Sigmoid colon (tissue), 7 donors: ENCODE results near the gene ERMARD. TPM values are rescaled to one million over a fixed set of nuclear protein-coding genes. Genes with fewer than 3 reads are reported as not detected.

Experiments used
- DNase-seq: peaks from one replicate; pipeline ENCODE4 v3.0.0-alpha.2; 2019
- H3K27ac ChIP-seq, 4 donors: fragments of 200-600 bp; sonication (generic); one replicate each; pipeline ENCODE4 v1.5.1; 2016 to 2019; ENCODE audit warnings: mild to moderate bottlenecking in 1 of 4
- H3K27me3 ChIP-seq, 3 donors: fragments of 200-600 bp; sonication (generic); one replicate each; pipeline ENCODE4 v1.5.1; 2019; ENCODE audit warnings: mild to moderate bottlenecking in 1 of 3
- H3K36me3 ChIP-seq, 4 donors: fragments of 200-600 bp; sonication (generic); one replicate each; pipeline ENCODE4 v1.5.1; 2016 to 2019
- H3K4me1 ChIP-seq, 4 donors: fragments of 200-600 bp; sonication (generic); one replicate each; pipeline ENCODE4 v1.5.1; 2017 to 2019
- H3K4me3 ChIP-seq, 4 donors: fragments of 200-600 bp; sonication (generic); one replicate each; pipeline ENCODE4 v1.5.1; 2017 to 2019; ENCODE audit warnings: mild to moderate bottlenecking in 2 of 4, moderate library complexity in 1 of 4
- H3K9me3 ChIP-seq, 4 donors: fragments of 200-600 bp in 3 of 4; sonication (generic) in 3 of 4; one replicate each; pipeline versions ENCODE4 v1.5.1 to v1.6.1; 2013 to 2019
- EP300 ChIP-seq, 4 donors: sonication (generic); formaldehyde crosslinking; IDR thresholded peaks; one replicate each; pipeline ENCODE4 v1.6.1; 2017; ENCODE audit warnings: antibody characterized with exemption in 4 of 4
- POLR2A ChIP-seq, 2 donors: fragments of 450-650 bp; IDR thresholded peaks; one replicate each; pipeline ENCODE4 v1.6.1; 2016; ENCODE audit warnings: antibody characterized with exemption in 2 of 2, mild to moderate bottlenecking in 2 of 2, moderate library complexity in 2 of 2
- POLR2AphosphoS5 ChIP-seq, 4 donors: sonication (generic); formaldehyde crosslinking; IDR thresholded peaks; one replicate each; pipeline ENCODE4 v1.6.1; 2017; ENCODE audit warnings: antibody characterized with exemption in 4 of 4
- WGBS, 2 donors: extraction: QIAGEN DNeasy Blood & Tissue Kit; methylation state at CpG; one replicate each; pipeline ENCODE4 v1.1.7; 2013; 5-methylcytosine and 5-hydroxymethylcytosine counted together
- intact Hi-C: fragments of 100-400 bp; cut with DNase I; formaldehyde crosslinking; loops from one replicate; pipeline ENCODE4 v1.15.1; 2023
- polyA plus RNA-seq, 3 donors: library from polyadenylated mRNA; stranded (reverse); fragments of 200-250 nt; gene quantifications; one replicate each; pipeline ENCODE4 v1.2.3, GENCODE V29; 2013
- total RNA-seq, 4 donors: library from RNA; depleted of rRNA; stranded (reverse); fragments of >200 nt; gene quantifications; one replicate each; pipeline ENCODE4 v1.1.0, GENCODE V29; 2016
- TF ChIP-seq, protein P1 (sequence below), 4 experiments: fragments of 450-650 bp in 3 of 4; fragments of 200-600 bp in 1 of 4; IDR thresholded peaks; one replicate each; pipeline ENCODE4 v1.5.1; 2016 to 2019; ENCODE audit warnings: antibody characterized with exemption in 4 of 4, mild to moderate bottlenecking in 3 of 4, moderate library complexity in 2 of 4
- donor health status: healthy with polysubstance abuse.
- donor health status: Bipolar disorder and iron deficiency.
- donor health status: healthy.

Gene ERMARD
- total and polyA plus RNA-seq, 7 donors = 9.0 to 32.4 (median 18.2) TPM

GRCh38 chr6:169787797-169788196 lies 36.4 kb downstream of the ERMARD start:
- Histone ChIP-seq H3K27ac (no peak overlapping the region), H3K27me3 (no peaks in the 10 kb centered on the region), H3K4me1 (peaks cover 0 to 15% (median 11%) of the 10 kb centered on the region in 4 donors), H3K4me3 (no peak overlapping the region), H3K36me3 (peaks cover 0 to 3% (median 0%) of the 10 kb centered on the region in 4 donors), H3K9me3 (no peaks in the 10 kb centered on the region)
- no peak for DNase-seq
- TF ChIP-seq, protein P1, sequence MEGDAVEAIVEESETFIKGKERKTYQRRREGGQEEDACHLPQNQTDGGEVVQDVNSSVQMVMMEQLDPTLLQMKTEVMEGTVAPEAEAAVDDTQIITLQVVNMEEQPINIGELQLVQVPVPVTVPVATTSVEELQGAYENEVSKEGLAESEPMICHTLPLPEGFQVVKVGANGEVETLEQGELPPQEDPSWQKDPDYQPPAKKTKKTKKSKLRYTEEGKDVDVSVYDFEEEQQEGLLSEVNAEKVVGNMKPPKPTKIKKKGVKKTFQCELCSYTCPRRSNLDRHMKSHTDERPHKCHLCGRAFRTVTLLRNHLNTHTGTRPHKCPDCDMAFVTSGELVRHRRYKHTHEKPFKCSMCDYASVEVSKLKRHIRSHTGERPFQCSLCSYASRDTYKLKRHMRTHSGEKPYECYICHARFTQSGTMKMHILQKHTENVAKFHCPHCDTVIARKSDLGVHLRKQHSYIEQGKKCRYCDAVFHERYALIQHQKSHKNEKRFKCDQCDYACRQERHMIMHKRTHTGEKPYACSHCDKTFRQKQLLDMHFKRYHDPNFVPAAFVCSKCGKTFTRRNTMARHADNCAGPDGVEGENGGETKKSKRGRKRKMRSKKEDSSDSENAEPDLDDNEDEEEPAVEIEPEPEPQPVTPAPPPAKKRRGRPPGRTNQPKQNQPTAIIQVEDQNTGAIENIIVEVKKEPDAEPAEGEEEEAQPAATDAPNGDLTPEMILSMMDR (IDR thresholded peaks at IDR 0.05) = no peak
- TF ChIP-seq POLR2A (IDR thresholded peaks at IDR 0.05) (no peak), EP300 (IDR thresholded peaks at IDR 0.05) (no peak), POLR2AphosphoS5 (IDR thresholded peaks at IDR 0.05) (no peak)
- intact Hi-C loops = no loop called here
- WGBS, 2 donors = 76 to 82% methylated on average over 7 of the region's 7 CpGs

DNA sequence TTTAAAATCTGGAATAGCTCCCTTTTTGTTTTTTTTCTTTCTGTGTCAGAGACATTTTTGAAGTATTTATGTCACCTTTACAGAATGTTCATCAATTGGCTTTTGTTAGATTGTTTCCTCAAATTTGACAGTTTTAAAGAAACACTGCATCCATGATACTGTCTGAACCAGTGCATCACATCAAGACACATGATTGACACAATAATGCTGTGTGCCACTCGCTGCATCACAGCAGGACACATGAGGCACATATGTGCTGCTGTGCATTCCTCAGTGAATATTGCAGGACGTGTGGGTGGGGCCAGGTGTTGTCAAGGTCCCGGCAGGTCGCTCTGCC lies 37.4 kb downstream of the ERMARD start:
- no peaks in the 10 kb centered on the region for H3K36me3 ChIP-seq
- TF ChIP-seq, protein P1 (IDR thresholded peaks at IDR 0.05) = no peak
- TF ChIP-seq POLR2A (IDR thresholded peaks at IDR 0.05) (no peak), POLR2AphosphoS5 (IDR thresholded peaks at IDR 0.05) (no peak)
- H3K27ac ChIP-seq = no peak overlapping the region
- 38 to 67% methylated on average over 4 of the region's 4 CpGs for WGBS, 2 donors
- no peak overlapping the region for H3K4me3 ChIP-seq
- no peaks in the 10 kb centered on the region for H3K9me3 ChIP-seq
- H3K4me1 ChIP-seq = peaks cover 0 to 15% (median 11%) of the 10 kb centered on the region in 4 donors
- H3K27me3 ChIP-seq = no peaks in the 10 kb centered on the region
- intact Hi-C loops = no loop called here
- no peak for DNase-seq

DNA sequence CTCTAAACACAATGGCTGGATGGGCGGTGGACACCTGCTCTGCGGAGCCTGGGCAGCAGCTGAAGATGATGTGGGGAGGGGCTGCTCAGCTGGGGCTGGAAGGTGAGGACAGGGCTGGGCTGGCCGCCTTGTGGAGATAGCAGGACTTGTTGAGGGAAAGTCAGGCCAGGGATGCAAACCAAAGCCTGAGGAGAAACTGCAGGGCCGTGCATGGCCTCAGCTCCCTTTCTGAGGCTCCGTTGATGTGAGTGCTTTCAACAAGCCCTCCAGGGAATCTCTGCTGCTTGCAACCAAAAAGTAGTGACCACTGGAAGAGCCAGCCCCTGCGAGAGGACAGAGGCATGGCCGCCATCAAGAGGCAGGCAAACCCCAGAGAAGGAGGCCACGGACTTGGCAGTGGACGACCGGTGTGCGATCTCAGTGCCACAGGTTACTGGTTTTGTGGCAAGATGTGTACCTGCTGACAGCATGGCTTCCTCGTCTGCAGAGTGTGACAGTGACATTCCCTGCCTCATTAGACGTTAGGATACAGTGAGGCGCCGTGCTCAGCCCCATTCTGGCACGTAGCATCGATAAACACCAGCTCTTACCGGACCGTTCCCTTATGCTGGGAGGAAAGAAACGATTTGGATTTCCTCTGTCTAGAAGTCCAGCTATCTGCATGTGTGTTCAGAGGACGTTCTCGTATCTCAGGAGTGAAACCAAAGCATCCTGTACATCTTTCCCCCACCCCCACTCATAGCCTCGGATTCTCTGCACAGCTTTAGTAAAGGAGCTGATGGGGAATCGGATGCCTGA lies 37.9 kb downstream of the ERMARD start:
- WGBS, 2 donors = 64 to 72% methylated on average over 24 of the region's 24 CpGs
- Histone ChIP-seq H3K36me3 (no peaks in the 10 kb centered on the region), H3K4me3 (peak overlapping the region; percentile 18 to 52 (median 48)), H3K9me3 (no peaks in the 10 kb centered on the region), H3K4me1 (peaks cover 0 to 15% (median 11%) of the 10 kb centered on the region in 4 donors), H3K27ac (peak overlapping the region; percentile 76 to 85 (median 79)), H3K27me3 (no peaks in the 10 kb centered on the region)
- DNase-seq = no peak
- intact Hi-C loops = no loop called here
- TF ChIP-seq POLR2A (IDR thresholded peaks at IDR 0.05) (no peak), EP300 (IDR thresholded peaks at IDR 0.05) (no peak), POLR2AphosphoS5 (IDR thresholded peaks at IDR 0.05) (no peak)
- TF ChIP-seq, protein P1 (IDR thresholded peaks at IDR 0.05) = no peak

DNA sequence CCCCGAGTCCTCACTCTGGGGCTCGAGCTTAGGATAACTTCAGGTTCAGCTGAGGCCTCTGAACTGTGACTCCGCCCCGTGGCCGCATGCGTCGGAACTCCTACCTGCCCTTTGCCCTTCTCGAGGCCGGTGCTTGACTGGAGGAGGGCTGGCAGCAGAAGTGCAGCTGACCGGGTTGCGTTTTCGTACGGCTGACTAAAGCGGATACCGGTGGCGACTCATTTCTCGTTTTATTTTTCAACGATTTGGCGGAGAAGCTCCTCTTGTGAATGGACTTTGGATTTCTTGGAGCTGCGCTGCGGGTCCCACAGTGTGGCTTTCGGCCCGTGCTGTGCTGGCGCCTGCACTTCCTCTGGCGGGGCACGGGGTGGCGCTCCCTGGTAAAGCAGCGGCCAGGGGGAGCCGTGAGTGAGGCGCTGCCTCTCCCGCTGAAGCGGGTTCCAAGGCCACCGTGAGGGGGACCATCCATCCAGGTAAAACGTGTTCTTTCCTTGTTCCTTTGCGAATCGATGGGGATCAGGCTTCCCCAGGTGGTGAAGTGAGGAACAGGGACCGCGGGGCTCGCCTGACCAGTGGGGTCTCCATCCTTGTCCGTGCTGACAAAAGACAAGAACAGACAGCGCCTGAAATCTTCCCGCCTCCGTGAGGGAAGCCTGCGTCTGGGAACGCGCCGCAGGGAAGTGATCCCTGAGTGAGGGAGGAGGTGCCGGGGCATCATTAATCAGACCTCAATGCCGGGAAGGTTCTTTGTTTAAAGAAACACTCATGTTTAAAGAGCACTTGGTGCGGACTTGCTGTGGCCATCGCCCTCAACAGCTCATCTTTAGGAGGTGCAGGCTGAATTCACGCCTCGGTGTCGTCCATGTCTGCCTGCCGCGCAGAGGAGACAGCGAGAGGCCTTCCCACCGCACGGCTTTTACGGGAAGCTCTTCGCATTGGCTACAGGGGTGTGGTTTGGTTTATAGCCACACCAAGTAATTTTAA lies 38.8 kb downstream of the ERMARD start:
- no peaks in the 10 kb centered on the region for H3K27me3 ChIP-seq
- H3K27ac ChIP-seq = peak overlapping the region; percentile 76 to 85 (median 79)
- no peaks in the 10 kb centered on the region for H3K9me3 ChIP-seq
- DNase-seq = peak; percentile 90
- WGBS, 2 donors = 1 to 2% methylated on average over 61 of the region's 61 CpGs
- peaks cover 0 to 15% (median 11%) of the 10 kb centered on the region in 4 donors for H3K4me1 ChIP-seq
- H3K4me3 ChIP-seq = peak overlapping the region; percentile 18 to 52 (median 48)
- intact Hi-C loops = loop anchor here (2.0 to 5.0 kb wide), 2 partner anchors 502 to 741 kb away; partner anchors contain the start of gene DLL1
- H3K36me3 ChIP-seq = no peaks in the 10 kb centered on the region
- TF ChIP-seq, protein P1 (IDR thresholded peaks at IDR 0.05) = peak; percentile 87 to 98 (median 96)
- TF ChIP-seq POLR2AphosphoS5 (IDR thresholded peaks at IDR 0.05) (peak in 2 of 4 donors; percentile 9 to 12), POLR2A (IDR thresholded peaks at IDR 0.05) (no peak), EP300 (IDR thresholded peaks at IDR 0.05) (no peak)
